GM12864 (cell line): ENCODE measurements around the gene CADM2.

Experiments
- DNase-seq: peaks from one replicate; pipeline ENCODE4 v3.0.0-alpha.2; 2011; ENCODE audit warnings: low read depth
- H3K4me3 ChIP-seq: 2 replicates; pipeline ENCODE4 v1.5.1; 2011; ENCODE audit warnings: mild to moderate bottlenecking, low read depth, low read length, control low read depth
- TF ChIP-seq, protein P1 (sequence below): IDR thresholded peaks from 2 replicates; pipeline ENCODE4 v1.5.1; 2011; ENCODE audit warnings: low read depth, mild to moderate bottlenecking, moderate library complexity, low read length, control low read depth, inconsistent platforms; ENCODE audit errors: missing control alignments

The CADM2 gene

DNA sequence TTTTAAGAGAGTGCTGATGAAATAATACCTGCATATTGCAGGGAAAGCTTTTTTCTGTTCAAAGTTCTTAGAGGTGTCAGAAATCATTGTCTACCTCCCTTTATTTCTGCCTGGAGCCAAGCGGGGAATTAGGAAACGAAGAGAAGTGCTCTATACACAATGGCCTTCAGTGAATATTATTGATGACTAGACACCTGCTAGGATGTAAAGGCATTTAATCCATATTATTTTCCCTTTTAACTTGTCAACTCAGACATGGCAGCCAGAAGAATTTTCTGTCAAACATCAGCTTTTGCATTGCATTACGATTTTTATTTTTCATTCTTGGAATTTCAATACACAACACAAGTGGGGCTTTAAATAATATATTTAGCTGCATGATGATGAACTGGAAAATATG lies 24.7 kb downstream of the CADM2 start:
- TF ChIP-seq, protein P1, sequence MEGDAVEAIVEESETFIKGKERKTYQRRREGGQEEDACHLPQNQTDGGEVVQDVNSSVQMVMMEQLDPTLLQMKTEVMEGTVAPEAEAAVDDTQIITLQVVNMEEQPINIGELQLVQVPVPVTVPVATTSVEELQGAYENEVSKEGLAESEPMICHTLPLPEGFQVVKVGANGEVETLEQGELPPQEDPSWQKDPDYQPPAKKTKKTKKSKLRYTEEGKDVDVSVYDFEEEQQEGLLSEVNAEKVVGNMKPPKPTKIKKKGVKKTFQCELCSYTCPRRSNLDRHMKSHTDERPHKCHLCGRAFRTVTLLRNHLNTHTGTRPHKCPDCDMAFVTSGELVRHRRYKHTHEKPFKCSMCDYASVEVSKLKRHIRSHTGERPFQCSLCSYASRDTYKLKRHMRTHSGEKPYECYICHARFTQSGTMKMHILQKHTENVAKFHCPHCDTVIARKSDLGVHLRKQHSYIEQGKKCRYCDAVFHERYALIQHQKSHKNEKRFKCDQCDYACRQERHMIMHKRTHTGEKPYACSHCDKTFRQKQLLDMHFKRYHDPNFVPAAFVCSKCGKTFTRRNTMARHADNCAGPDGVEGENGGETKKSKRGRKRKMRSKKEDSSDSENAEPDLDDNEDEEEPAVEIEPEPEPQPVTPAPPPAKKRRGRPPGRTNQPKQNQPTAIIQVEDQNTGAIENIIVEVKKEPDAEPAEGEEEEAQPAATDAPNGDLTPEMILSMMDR, result no peak

DNA sequence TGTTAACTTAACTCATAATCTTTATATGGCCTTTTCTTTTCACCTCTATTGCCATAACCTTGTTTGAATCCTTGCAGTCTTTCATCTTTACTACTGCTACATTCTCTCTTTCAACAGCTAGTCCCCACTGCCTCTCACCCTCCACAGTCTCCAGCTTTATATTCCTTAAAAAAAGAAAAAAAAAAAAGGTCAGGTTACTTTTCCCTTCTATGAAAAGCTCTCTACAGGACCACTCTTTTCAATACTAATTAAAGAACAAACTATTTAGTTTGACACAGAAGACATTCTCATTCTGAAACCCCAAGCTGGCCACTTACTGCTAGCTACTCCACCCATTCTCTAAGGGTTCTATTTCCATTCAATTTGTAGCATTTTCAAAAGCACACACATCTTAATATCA lies 25.6 kb downstream of the CADM2 start:
- DNase-seq, result no peak
- TF ChIP-seq, protein P1, result no peak
- no peak overlapping the region for H3K4me3 ChIP-seq

More for the DNA sequence above, 24.7 kb downstream of the CADM2 start:
- no peak for DNase-seq
- H3K4me3 ChIP-seq, result no peak overlapping the region

DNA sequence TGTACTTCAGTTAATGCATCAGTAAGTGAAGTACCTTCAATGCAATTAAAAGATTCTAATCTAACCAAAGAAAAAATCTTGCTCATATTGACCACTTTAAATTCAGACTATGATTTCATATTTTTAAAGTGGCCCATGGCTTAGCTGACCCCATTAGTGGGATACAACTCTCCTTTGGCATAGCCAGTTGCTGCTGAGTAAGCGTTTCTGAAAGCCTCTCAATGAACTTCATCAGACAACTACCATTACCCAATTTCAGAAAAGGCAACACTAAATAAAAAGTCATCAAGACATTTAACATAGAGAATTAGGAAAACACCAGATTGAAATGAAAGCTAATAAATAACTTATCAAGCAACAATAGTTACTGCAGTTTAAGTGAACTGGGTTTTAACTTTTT lies 27.0 kb downstream of the CADM2 start:
- DNase-seq, result no peak
- H3K4me3 ChIP-seq, result no peak overlapping the region
- TF ChIP-seq, protein P1, result no peak

DNA sequence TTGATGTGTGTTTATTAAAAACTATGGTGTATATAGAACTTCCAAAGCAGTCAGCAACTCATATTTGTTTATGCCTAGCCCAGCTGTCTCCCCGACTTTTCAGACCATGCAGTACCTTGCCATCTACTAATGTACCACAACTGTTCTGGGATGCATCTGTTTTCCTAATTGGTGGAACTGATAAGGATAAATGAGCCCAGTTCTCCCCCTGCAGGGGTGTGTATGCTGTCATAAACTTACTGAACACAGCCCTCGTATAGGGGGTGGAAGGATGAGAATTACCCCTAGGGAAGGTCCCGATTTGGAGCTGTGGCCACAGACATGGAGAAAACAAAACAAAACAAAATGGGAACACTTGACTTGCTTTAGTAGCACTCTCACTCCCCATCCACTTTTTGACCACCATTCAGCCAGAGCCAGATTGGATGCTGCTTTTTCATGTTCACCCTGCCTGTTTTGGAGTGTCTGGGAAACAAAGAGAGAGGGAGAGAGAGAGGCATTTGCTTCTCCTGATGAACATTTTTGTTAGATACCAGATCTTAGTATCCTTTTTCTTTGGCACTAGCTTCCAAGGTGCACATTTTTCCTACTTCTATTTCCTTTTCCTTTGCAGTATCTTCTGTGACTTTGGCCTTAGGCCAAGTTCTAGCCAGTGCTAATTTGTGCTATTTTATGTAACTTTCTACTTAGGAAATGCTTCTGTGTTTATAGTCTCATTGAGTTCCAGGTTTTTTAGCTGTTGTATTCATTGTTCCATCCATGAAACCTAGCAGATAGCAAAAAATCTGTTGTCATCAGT lies 29.1 kb downstream of the CADM2 start:
- TF ChIP-seq, protein P1, result no peak
- no peak for DNase-seq
- no peak overlapping the region for H3K4me3 ChIP-seq

DNA sequence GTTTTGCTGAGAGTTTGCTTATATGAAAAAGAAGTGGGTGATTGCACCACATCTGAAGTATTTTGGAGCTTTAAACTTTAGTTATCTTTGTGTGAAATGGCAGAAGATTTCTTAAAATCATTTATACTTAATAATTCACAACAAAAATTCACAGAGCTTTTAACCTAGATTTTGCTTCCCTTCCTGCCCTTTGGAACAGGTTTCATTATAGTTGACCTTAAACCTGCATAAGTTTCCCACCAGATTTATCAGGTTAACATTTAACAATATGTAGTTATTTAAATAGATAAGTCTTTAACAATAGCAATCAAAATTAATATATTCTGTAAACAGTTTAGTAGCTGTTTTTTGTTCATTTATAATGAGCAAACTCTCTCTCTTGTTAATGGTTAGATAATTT lies 30.3 kb downstream of the CADM2 start:
- TF ChIP-seq, protein P1, result no peak
- no peak overlapping the region for H3K4me3 ChIP-seq
- no peak for DNase-seq

DNA sequence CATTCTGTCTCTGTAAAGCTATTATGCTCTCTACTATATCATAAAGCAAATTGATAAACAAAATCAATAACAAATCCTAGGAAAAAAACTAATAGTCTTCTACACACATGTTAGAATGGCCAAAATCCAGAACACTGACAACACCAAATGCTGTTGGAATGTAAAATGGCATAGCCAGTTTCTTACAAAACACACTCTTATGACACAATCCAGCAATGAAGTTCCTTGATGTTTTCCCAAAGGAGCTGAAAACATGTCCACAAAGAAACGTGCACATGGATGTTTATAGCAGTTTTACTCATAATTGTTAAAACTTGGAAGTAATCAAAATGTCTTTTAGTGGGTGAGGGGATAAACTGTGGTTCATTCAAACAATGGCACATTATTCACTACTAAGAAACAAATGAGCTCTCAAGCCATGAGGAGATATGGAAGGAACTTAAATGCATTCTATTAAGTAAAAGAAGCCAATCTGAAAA lies 32.7 kb downstream of the CADM2 start:
- DNase-seq, result no peak
- TF ChIP-seq, protein P1, result no peak
- no peak overlapping the region for H3K4me3 ChIP-seq

DNA sequence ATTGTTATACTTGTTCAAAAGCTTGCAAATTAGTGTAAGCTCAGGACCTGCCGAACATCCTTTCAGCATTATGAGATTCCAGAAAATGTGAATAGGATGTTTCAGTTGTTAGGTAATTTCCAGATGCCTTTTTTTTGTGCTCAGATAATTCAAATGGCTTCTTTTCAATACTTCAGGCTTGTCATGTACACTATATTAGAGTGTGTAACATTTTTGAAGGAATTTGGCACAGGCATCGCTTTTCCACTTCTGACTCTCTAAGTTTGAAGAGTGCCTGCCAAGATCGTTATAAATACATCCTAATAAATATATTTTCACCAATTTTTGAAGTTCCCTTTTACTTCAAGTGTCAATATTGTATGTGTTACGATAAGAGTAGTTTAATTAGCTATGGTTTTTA lies 35.2 kb downstream of the CADM2 start:
- no peak overlapping the region for H3K4me3 ChIP-seq
- TF ChIP-seq, protein P1, result no peak
- DNase-seq, result no peak
